Activated CD4-positive, alpha-beta T cell treated with anti-CD3 and anti-CD28 coated beads, Interleukin-2, amount 50 U/mL, for 1 hour (primary cell): ENCODE results near the gene ZNF473.

ENCODE experiments used
- DNase-seq: peaks from one replicate; pipeline ENCODE4 v3.0.0-alpha.2; 2020

Gene ZNF473

GRCh38 chr19:50003810-50004419 is 21.9 kb upstream of the ZNF473 start:
- DNase-seq: no peak

- no peak for DNase-seq
These were observed 20.4 kb upstream of the ZNF473 start for GRCh38 chr19:50005428-50005827.

GRCh38 chr19:50007170-50007569 is 18.6 kb upstream of the ZNF473 start:
- DNase-seq: no peak

- DNase-seq: no peak
These were observed 17.9 kb upstream of the ZNF473 start for GRCh38 chr19:50007947-50008346.

GRCh38 chr19:50008532-50008931 is 17.3 kb upstream of the ZNF473 start:
- DNase-seq: no peak

- no peak for DNase-seq
These were observed 9.5 kb upstream of the ZNF473 start for GRCh38 chr19:50016225-50016807.

GRCh38 chr19:50020481-50020880 is 5.3 kb upstream of the ZNF473 start:
- DNase-seq: no peak

GRCh38 chr19:50022823-50023222 is 3.0 kb upstream of the ZNF473 start:
- DNase-seq: no peak

GRCh38 chr19:50024719-50025021 is 1.1 kb upstream of the ZNF473 start:
- DNase-seq: no peak

GRCh38 chr19:50025022-50025793 is 597 bp upstream of the ZNF473 start, which contains the start of gene VRK3:
Gene VRK3 (minus strand): TSS chr19:50025372. CDS start chr19:50016162, 9,210 bp downstream.
- peak; percentile 97 for DNase-seq

- no peak for DNase-seq
These were observed 723 bp downstream of the ZNF473 start for GRCh38 chr19:50026550-50026906.

- no peak for DNase-seq
These were observed 4.4 kb downstream of the ZNF473 start for GRCh38 chr19:50030225-50030624.

- DNase-seq: no peak
These were observed 5.1 kb downstream of the ZNF473 start for GRCh38 chr19:50030937-50031336.

GRCh38 chr19:50036908-50037307 is 11.1 kb downstream of the ZNF473 start:
- DNase-seq: no peak

GRCh38 chr19:50039968-50040367 is 14.2 kb downstream of the ZNF473 start:
- no peak for DNase-seq

- DNase-seq: no peak
These were observed 15.2 kb downstream of the ZNF473 start for GRCh38 chr19:50040967-50041366.

- no peak for DNase-seq
These were observed 16.7 kb downstream of the ZNF473 start for GRCh38 chr19:50042363-50043024.

GRCh38 chr19:50043967-50044366 is 18.2 kb downstream of the ZNF473 start:
- no peak for DNase-seq

GRCh38 chr19:50044922-50045321 is 19.1 kb downstream of the ZNF473 start:
- DNase-seq: no peak

GRCh38 chr19:50046649-50047503 is 21.1 kb downstream of the ZNF473 start:
- peak; percentile 69 for DNase-seq

GRCh38 chr19:50047671-50048070 is 21.9 kb downstream of the ZNF473 start:
- DNase-seq: no peak

GRCh38 chr19:50050406-50051227 is 24.8 kb downstream of the ZNF473 start:
- peak; percentile 86 for DNase-seq
